ENCODE data around the gene SNPH.

DNA sequence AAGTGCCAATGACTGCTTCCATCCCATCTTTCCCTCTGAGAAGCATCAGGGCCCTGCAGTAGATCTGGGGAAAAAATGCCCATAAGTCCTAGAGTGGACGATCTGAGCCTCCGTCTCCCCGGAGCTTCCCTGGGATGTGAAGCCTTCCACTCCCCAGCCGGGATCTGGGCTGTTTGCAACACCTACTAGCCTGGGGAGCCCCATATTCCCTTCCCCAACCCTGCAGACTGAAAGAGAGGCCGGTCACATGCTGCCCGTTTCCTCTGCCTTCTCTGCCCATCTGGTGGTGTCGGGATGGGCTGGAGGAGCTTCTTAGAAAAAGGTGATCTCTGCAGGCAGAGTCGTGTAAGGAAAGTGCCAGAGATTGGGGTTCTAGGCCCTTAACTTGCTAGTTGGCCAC lies 1.1 kb downstream of the SNPH start:
- no peak for TF ChIP-seq EZH2 (IDR thresholded peaks at IDR 0.05; ENCODE audit: insufficient read depth, poor library complexity, severe bottlenecking)
- TF ChIP-seq EZH2phosphoT487 (IDR thresholded peaks at IDR 0.05; ENCODE audit: insufficient read depth, low read depth), result no peak

All from GM23248 (cell line).